SK-N-SH (cell line): ENCODE results near the gene PHF21B. TPM values are rescaled to one million over a fixed set of nuclear protein-coding genes. Genes with fewer than 3 reads are reported as not detected.

Source experiments
- CTCF ChIA-PET: fragments of 300-600, 350-600 bp; formaldehyde crosslinking; extraction: SDS; loops from one replicate; lab custom pipeline; 2021; lab: Yijun Ruan, JAX
- POLR2A ChIA-PET: fragments of 350-600 bp; sonication (Branson Sonifier 250); formaldehyde crosslinking; extraction: SDS; loops from one replicate; lab custom pipeline; 2020; ENCODE audit warnings: antibody characterized with exemption, inconsistent platforms; lab: Yijun Ruan, JAX
- DNase-seq: peaks from one replicate; pipeline ENCODE4 v3.0.0; 2012
- H2AFZ ChIP-seq: fragments of 200-600 bp; sonication (generic); 2 replicates; pipeline ENCODE4 v1.8.1; 2016; ENCODE audit warnings: antibody characterized with exemption, mild to moderate bottlenecking, low read depth
- H3F3A ChIP-seq: fragments of 200-600 bp; sonication (generic); replicated peaks from 2 replicates; pipeline ENCODE3; 2016; ENCODE audit warnings: antibody characterized with exemption, mild to moderate bottlenecking; ENCODE audit not compliant: insufficient read depth
- H3K27ac ChIP-seq, 2 experiments: fragments of 200-500 bp in 1 of 2; fragments of 200-600 bp in 1 of 2; sonication (Bioruptor generic) in 1 of 2; sonication (generic), shearing (Covaris generic) in 1 of 2; 2 replicates each; pipeline versions ENCODE4 v1.5.1 to v1.6.1; 2014 to 2016; ENCODE audit warnings: low read depth in 2 of 2, inconsistent platforms in 1 of 2, low read length in 1 of 2, mild to moderate bottlenecking in 1 of 2, mixed read lengths in 1 of 2
- H3K27me3 ChIP-seq: fragments of 200-600 bp; sonication (generic), shearing (Covaris generic); 2 replicates; pipeline ENCODE4 v1.6.1; 2016; ENCODE audit warnings: mixed run types; ENCODE audit not compliant: insufficient read depth
- H3K36me3 ChIP-seq, 2 experiments: fragments of 200-500 bp in 1 of 2; fragments of 200-600 bp in 1 of 2; sonication (Bioruptor generic) in 1 of 2; sonication (generic) in 1 of 2; replicated peaks in 1 of 2; 2 replicates each; pipeline versions ENCODE3 to v1.5.1; 2014 to 2016; ENCODE audit warnings: low read length in 1 of 2, mild to moderate bottlenecking in 1 of 2; ENCODE audit not compliant: insufficient read depth in 2 of 2, control insufficient read depth in 1 of 2
- H3K4me1 ChIP-seq, 2 experiments: fragments of 200-500 bp in 1 of 2; fragments of 200-600 bp in 1 of 2; sonication (Bioruptor generic) in 1 of 2; sonication (generic), shearing (Covaris generic) in 1 of 2; 2 replicates each; pipeline versions ENCODE4 v1.5.1 to v1.6.1; 2014 to 2016; ENCODE audit warnings: low read depth in 1 of 2, low read length in 1 of 2, mixed run types in 1 of 2; ENCODE audit not compliant: insufficient read depth in 2 of 2, control insufficient read depth in 1 of 2
- H3K4me2 ChIP-seq: fragments of 200-600 bp; sonication (generic), shearing (Covaris generic); 2 replicates; pipeline ENCODE4 v1.6.1; 2017; ENCODE audit warnings: mixed run types
- H3K4me3 ChIP-seq, 2 experiments: fragments of 200-500 bp in 1 of 2; fragments of 200-600 bp in 1 of 2; sonication (Bioruptor generic) in 1 of 2; sonication (generic), shearing (Covaris generic) in 1 of 2; 2 replicates each; pipeline versions ENCODE4 v1.5.1 to v1.8.1; 2014 to 2016; ENCODE audit warnings: low read depth in 2 of 2, inconsistent platforms in 1 of 2, low read length in 1 of 2, mild to moderate bottlenecking in 1 of 2, mixed read lengths in 1 of 2, moderate library complexity in 1 of 2
- H3K79me2 ChIP-seq: fragments of 200-600 bp; sonication (generic); 2 replicates; pipeline ENCODE4 v1.8.1; 2017; ENCODE audit warnings: mild to moderate bottlenecking; ENCODE audit not compliant: insufficient read depth
- H3K9ac ChIP-seq: fragments of 200-600 bp; sonication (generic); 2 replicates; pipeline ENCODE4 v1.6.1; 2017; ENCODE audit warnings: mixed run types
- H3K9me2 ChIP-seq: fragments of 200-600 bp; sonication (generic); 2 replicates; pipeline ENCODE4 v1.6.1; 2017; ENCODE audit warnings: mixed run types
- H3K9me3 ChIP-seq: fragments of 200-600 bp; sonication (generic); 2 replicates; pipeline ENCODE4 v1.6.1; 2017; ENCODE audit warnings: mixed run types, mild to moderate bottlenecking, moderate library complexity
- H4K20me1 ChIP-seq: fragments of 200-600 bp; sonication (generic); 2 replicates; pipeline ENCODE4 v1.6.1; 2017; ENCODE audit warnings: mild to moderate bottlenecking, mixed run types; ENCODE audit not compliant: insufficient read depth
- CHD2 ChIP-seq: fragments of 150-350 bp; IDR thresholded peaks from 2 replicates; pipeline ENCODE4 v1.6.1; 2018; ENCODE audit warnings: low read length; ENCODE audit not compliant: partially characterized antibody
- CTCF ChIP-seq: fragments of 200-600 bp; sonication (generic); IDR thresholded peaks from 2 replicates; pipeline ENCODE4 v1.6.1; 2017; ENCODE audit warnings: antibody characterized with exemption, mild to moderate bottlenecking, moderate library complexity
- ELF1 ChIP-seq: IDR thresholded peaks from 2 replicates; pipeline ENCODE4 v1.4.0; 2012
- EP300 ChIP-seq, 2 experiments: IDR thresholded peaks; 2 replicates each; pipeline versions ENCODE4 v1.4.0 to v1.6.1; 2012; ENCODE audit warnings: borderline replicate concordance in 1 of 2, low read depth in 1 of 2, low read length in 1 of 2
- EZH2phosphoT487 ChIP-seq: fragments of 200-600 bp; sonication (generic); IDR thresholded peaks from 2 replicates; pipeline ENCODE4 v1.6.1; 2017; ENCODE audit warnings: low read depth, mixed run types, mild to moderate bottlenecking, antibody characterized with exemption, moderate library complexity, borderline replicate concordance
- FOSL2 ChIP-seq: IDR thresholded peaks from 2 replicates; pipeline ENCODE4 v1.4.0; 2012; ENCODE audit warnings: low read depth, mild to moderate bottlenecking, moderate library complexity, borderline replicate concordance
- GATA2 ChIP-seq: sonication (generic); formaldehyde crosslinking; IDR thresholded peaks from 2 replicates; pipeline ENCODE4 v1.5.0; 2020; ENCODE audit warnings: mild to moderate bottlenecking, missing genetic modification reagents
- JUND ChIP-seq: IDR thresholded peaks from 2 replicates; pipeline ENCODE4 v1.4.0; 2012
- MAX ChIP-seq: IDR thresholded peaks from 2 replicates; pipeline ENCODE4 v1.4.0; 2012; ENCODE audit warnings: low read depth
- NRF1 ChIP-seq: IDR thresholded peaks from 2 replicates; pipeline ENCODE4 v1.6.1; 2012; ENCODE audit warnings: low read depth, mild to moderate bottlenecking, low read length
- RAD21 ChIP-seq: IDR thresholded peaks from 2 replicates; pipeline ENCODE4 v1.6.1; 2012; ENCODE audit warnings: mild to moderate bottlenecking, low read length
- RCOR1 ChIP-seq: fragments of 150-350 bp; IDR thresholded peaks from 2 replicates; pipeline ENCODE4 v1.6.1; 2017; ENCODE audit warnings: antibody characterized with exemption, low read length
- SIN3A ChIP-seq: IDR thresholded peaks from 2 replicates; pipeline ENCODE4 v1.6.1; 2012; ENCODE audit warnings: low read depth, mild to moderate bottlenecking, low read length, moderate library complexity, borderline replicate concordance
- SMC3 ChIP-seq: IDR thresholded peaks from 2 replicates; pipeline ENCODE4 v1.6.1; 2012; ENCODE audit warnings: low read depth, low read length, improper control_type of control experiment
- TAF1 ChIP-seq: IDR thresholded peaks from 2 replicates; pipeline ENCODE4 v1.6.1; 2012; ENCODE audit warnings: low read depth, mild to moderate bottlenecking, low read length, moderate library complexity, borderline replicate concordance
- TEAD4 ChIP-seq: IDR thresholded peaks from 2 replicates; pipeline ENCODE4 v1.4.0; 2012; ENCODE audit warnings: mild to moderate bottlenecking, borderline replicate concordance; ENCODE audit not compliant: insufficient read depth
- WGBS: methylation state at CpG from one replicate; pipeline ENCODE4 v1.1.6; 2017; ENCODE audit warnings: low lambda C conversion rate; 5-methylcytosine and 5-hydroxymethylcytosine counted together
- polyA plus RNA-seq, 3 experiments: library from polyadenylated mRNA; depleted of rRNA; stranded (reverse); fragments of >200 nt; gene quantifications; 2 replicates each; pipeline ENCODE4 v1.2.3, GENCODE V29; 2012

The PHF21B gene
- polyA plus RNA-seq, 1 of the 3 experiments (the other 2 are of a cell fraction): 0.76 TPM

GRCh38 chr22:45014654-45015053 is 4.8 kb upstream of the PHF21B start:
- no peak for DNase-seq
- CTCF ChIA-PET: no interaction called here
- TF ChIP-seq JUND (no peak), RCOR1 (no peak)

GRCh38 chr22:45013138-45013537 is 3.3 kb upstream of the PHF21B start:
- H2AFZ ChIP-seq: no peak overlapping the region
- H3K79me2 ChIP-seq: no peaks in the 10 kb centered on the region
- no peak overlapping the region for H3K4me2 ChIP-seq
- no peaks in the 10 kb centered on the region for H4K20me1 ChIP-seq
- H3K4me1 ChIP-seq: peaks cover 0 to 7% of the 10 kb centered on the region in 2 experiments; a peak in 1 of 4 replicates
- no peaks in the 10 kb centered on the region for H3K9me3 ChIP-seq
- H3K9me2 ChIP-seq: no peaks in the 10 kb centered on the region
- DNase-seq: no peak
- H3F3A ChIP-seq: no peaks in the 10 kb centered on the region
- no peaks in the 10 kb centered on the region for H3K36me3 ChIP-seq
- TF ChIP-seq TEAD4 (no peak), CHD2 (no peak), MAX (no peak), EP300 (IDR thresholded peaks at IDR 0.05; ENCODE audit: borderline replicate concordance in 1 of 2, low read depth in 1 of 2, low read length in 1 of 2) (no peak), SMC3 (no peak), TAF1 (no peak), SIN3A (no peak), FOSL2 (no peak), RAD21 (no peak), EZH2phosphoT487 (no peak), GATA2 (CRISPR knock-in tag) (no peak), NRF1 (no peak), CTCF (no peak), ELF1 (no peak)
- ChIA-PET CTCF (no interaction called here), POLR2A (no interaction called here)
- H3K4me3 ChIP-seq: no peak overlapping the region
- WGBS: 86% methylated on average over 5 of the region's 5 CpGs
- no peak overlapping the region for H3K9ac ChIP-seq
- no peak overlapping the region for H3K27ac ChIP-seq
- peaks cover 29% of the 10 kb centered on the region; the same call in 1 of the 2 replicates for H3K27me3 ChIP-seq

More at GRCh38 chr22:45014654-45015053, 4.8 kb upstream of the PHF21B start:
- POLR2A ChIA-PET: no interaction called here
- Histone ChIP-seq H3K27ac (no peak overlapping the region), H3K79me2 (no peaks in the 10 kb centered on the region), H3K4me2 (no peak overlapping the region), H3K36me3 (no peaks in the 10 kb centered on the region), H2AFZ (no peak overlapping the region), H3F3A (no peaks in the 10 kb centered on the region), H3K4me3 (no peak overlapping the region), H3K4me1 (peaks cover 0 to 7% of the 10 kb centered on the region in 2 experiments; a peak in 1 of 4 replicates), H3K9me3 (no peaks in the 10 kb centered on the region), H3K9ac (no peak overlapping the region), H4K20me1 (no peaks in the 10 kb centered on the region), H3K9me2 (no peaks in the 10 kb centered on the region), H3K27me3 (peaks cover 27% of the 10 kb centered on the region; the same call in 1 of the 2 replicates)
- 56% methylated on average over 3 of the region's 4 CpGs for whole genome bisulfite sequencing
